HG03460 (cell line): Measurements from ENCODE around the gene RMI2.

Experiments used
- ATAC-seq: cut with Tn5 transposase; IDR thresholded peaks from one replicate; pipeline ENCODE4 v1.9.1; 2021; ENCODE audit not compliant: unreplicated experiment

RMI2 gene

GRCh38 chr16:11396241-11397048 is 51.2 kb downstream of the RMI2 start:
- no peak for ATAC-seq

- ATAC-seq = no peak
These were observed 52.9 kb downstream of the RMI2 start for GRCh38 chr16:11398136-11398535.

- no peak for ATAC-seq
These were observed 53.6 kb downstream of the RMI2 start for GRCh38 chr16:11398851-11399250.

GRCh38 chr16:11399261-11399831 is 54.1 kb downstream of the RMI2 start:
- no peak for ATAC-seq

- no peak for ATAC-seq
These were observed 54.8 kb downstream of the RMI2 start for GRCh38 chr16:11400076-11400475.
